CD4-positive, alpha-beta T cell treated with Interleukin-21 for 1 hour (primary cell): Measurements from ENCODE around the gene TSPAN11.
"Not testable (repeated sequence)": the region's sequence is repeated elsewhere in the genome, so short reads cannot be mapped to it uniquely, and the experiment has no call there.

Source experiments
- DNase-seq: peaks from one replicate; pipeline ENCODE4 v3.0.0-alpha.2; 2020

The TSPAN11 gene

DNA sequence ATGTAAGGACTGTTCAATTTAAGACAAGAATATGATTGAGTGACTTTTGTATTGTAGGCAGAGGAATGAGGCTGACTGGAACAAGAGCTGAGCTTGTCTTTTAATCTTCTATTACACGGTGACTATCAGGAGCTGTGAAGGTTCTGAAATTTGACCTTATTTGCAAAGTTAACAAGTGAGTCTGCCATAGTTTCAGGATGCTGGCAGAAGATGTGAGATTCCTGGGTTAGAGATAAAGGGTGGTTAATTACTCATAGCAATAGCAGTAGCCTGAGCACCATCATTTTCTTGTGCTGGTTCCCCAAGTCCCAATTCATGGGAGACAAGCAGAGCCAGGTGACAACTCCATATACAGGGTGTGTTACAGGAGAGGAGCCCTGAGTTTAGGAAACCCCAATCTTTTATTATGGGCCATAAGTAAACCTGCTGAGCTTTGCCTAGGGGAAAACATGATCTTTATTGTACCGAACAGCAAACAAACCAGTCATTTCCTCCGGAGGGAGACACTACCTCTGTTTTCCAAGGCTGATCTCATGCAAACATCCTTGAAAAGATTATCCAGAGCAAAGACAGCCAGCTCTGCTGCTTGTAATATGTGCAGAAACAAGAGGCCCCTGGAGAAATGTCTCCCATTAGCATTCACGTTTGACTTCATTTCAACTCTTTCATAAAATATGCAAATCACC lies 95.4 kb downstream of the TSPAN11 start:
- no peak for DNase-seq

- DNase-seq, result no peak
Observed at GRCh38 chr12:31023271-31023724, 96.8 kb downstream of the TSPAN11 start.

GRCh38 chr12:31026202-31026601 lies 99.7 kb downstream of the TSPAN11 start:
- DNase-seq, result no peak

- DNase-seq, result not testable (repeated sequence)
Observed at GRCh38 chr12:31027006-31027405, 100.5 kb downstream of the TSPAN11 start.

- DNase-seq, result no peak
Observed at GRCh38 chr12:31029468-31029867, 102.9 kb downstream of the TSPAN11 start.

DNA sequence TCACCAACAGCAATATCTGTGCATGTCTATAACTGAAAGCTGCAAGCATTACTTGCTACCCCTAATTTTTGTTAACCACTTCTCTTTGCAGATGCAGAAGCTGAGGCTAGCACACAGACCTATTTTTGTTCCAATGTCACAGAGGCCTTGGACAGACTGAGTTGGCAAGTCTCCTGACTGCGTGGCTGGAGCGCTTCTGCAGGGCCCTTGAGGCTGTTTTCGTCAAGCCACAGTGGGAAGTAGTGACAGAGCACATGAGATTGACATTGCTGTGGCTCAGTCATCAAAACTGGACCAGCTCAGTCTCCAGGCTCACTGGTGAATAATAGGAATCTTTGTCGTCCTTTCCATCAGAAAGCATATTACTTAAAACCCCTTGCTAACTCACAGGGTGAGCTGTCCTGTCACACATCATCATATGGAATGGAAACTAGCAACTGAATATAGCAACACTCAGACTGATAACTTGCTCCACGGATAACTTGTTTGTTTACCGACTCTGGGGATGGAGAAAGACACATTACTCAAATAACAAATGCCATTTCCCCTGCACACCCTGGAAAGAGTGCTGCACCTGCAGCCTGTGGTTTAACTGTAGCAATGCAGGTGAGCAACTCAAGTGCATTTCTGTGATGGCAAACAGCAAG lies 103.5 kb downstream of the TSPAN11 start:
- no peak for DNase-seq

- no peak for DNase-seq
Observed at GRCh38 chr12:31031951-31032335, 105.4 kb downstream of the TSPAN11 start.

GRCh38 chr12:31033146-31033545 lies 106.6 kb downstream of the TSPAN11 start:
- no peak for DNase-seq

GRCh38 chr12:31033681-31034080 lies 107.1 kb downstream of the TSPAN11 start:
- no peak for DNase-seq

- DNase-seq, result no peak
Observed at GRCh38 chr12:31034372-31034771, 107.8 kb downstream of the TSPAN11 start.

GRCh38 chr12:31035226-31035625 lies 108.7 kb downstream of the TSPAN11 start:
- DNase-seq, result no peak

DNA sequence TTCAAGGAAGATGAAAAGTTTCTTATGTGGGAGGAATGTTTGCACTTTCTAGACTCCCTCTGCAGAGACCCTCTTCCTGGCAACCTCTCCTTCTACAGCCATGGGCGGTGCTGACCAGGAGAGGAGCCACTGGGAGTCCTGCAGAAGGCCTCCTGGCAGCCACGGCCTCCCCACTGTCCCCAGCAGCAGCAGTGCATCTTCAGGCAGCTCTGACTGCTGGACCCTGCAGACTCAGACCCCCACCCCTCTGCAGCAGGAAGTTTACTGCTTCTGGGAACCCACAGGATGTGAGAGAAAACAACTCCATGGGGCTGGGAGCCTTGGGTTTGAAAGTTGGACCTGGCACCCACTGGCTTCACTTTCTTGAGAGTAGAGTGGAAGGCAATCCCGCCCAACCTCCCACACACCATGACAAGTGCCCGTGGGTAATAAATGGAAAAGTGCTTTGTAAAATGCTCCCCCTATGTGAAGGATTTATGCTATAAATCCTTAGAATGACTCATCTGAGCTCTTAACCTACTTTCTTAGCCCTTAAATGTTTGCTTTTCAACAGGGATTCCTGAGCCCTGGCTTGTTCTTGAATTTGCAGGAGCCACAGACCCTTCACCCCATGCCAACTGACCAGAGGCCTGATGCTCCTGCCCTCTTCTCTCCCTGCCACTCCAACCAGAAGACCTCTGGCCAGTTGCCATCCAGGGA lies 109.6 kb downstream of the TSPAN11 start:
- DNase-seq, result no peak

- no peak for DNase-seq
Observed at GRCh38 chr12:31037028-31037427, 110.5 kb downstream of the TSPAN11 start.

GRCh38 chr12:31037931-31038330 lies 111.4 kb downstream of the TSPAN11 start:
- DNase-seq, result no peak

GRCh38 chr12:31041033-31041564 lies 114.6 kb downstream of the TSPAN11 start:
- no peak for DNase-seq
